Psoas muscle (tissue), 8 donors: ENCODE data around the gene DNAH9. TPM values are rescaled to one million over a fixed set of nuclear protein-coding genes. Genes with fewer than 3 reads are reported as not detected.
"Not testable (repeated sequence)": the region's sequence is repeated elsewhere in the genome, so short reads cannot be mapped to it uniquely, and the experiment has no call there.

Source experiments
- ATAC-seq, 4 donors: fragments of 200-7000 bp; cut with Tn5 transposase; one replicate each; pipeline ENCODE4 v1.9.1; 2020; ENCODE audit warnings: moderate library complexity in 3 of 4, mild to moderate bottlenecking in 2 of 4
- DNase-seq, 2 donors: peaks; one replicate each; pipeline ENCODE4 v3.0.0-alpha.2; 2020
- H3K27ac ChIP-seq: fragments of 200-600 bp; one replicate; pipeline ENCODE4 v1.8.0; 2022
- H3K27me3 ChIP-seq, 3 donors: fragments of 200-600 bp in 1 of 3; one replicate each; pipeline versions ENCODE4 v1.6.1 to v1.8.0; 2013 to 2022; ENCODE audit warnings: low read length in 2 of 3, mild to moderate bottlenecking in 2 of 3, moderate library complexity in 1 of 3; ENCODE audit not compliant: insufficient read depth in 3 of 3
- H3K36me3 ChIP-seq, 2 donors: fragments of 200-600 bp in 1 of 2; one replicate each; pipeline versions ENCODE4 v1.6.1 to v1.8.0; 2013 to 2022; ENCODE audit warnings: low read depth in 1 of 2, mild to moderate bottlenecking in 1 of 2, moderate library complexity in 1 of 2; ENCODE audit not compliant: insufficient read depth in 1 of 2
- H3K4me1 ChIP-seq: fragments of 200-600 bp; one replicate; pipeline ENCODE4 v1.8.0; 2022
- H3K4me3 ChIP-seq: fragments of 200-600 bp; one replicate; pipeline ENCODE4 v1.8.0; 2022; ENCODE audit warnings: mild to moderate bottlenecking
- H3K9me3 ChIP-seq: fragments of 200-600 bp; one replicate; pipeline ENCODE4 v1.8.0; 2022
- WGBS, 3 donors: extraction: QIAGEN DNeasy Blood & Tissue Kit; methylation state at CpG; one replicate each; pipeline versions ENCODE4 v1.1.6 to v1.1.7; 2013; 5-methylcytosine and 5-hydroxymethylcytosine counted together
- intact Hi-C, 2 donors: fragments of 100-400 bp; cut with DNase I; formaldehyde crosslinking; loops; one replicate each; pipeline versions ENCODE4 v1.11.0 to v1.14.2; 2022
- polyA plus RNA-seq, 3 donors: library from polyadenylated mRNA; stranded (reverse); fragments of 200-250 nt; gene quantifications; one replicate each; pipeline ENCODE4 v1.2.3, GENCODE V29; 2013
- total RNA-seq, 4 donors: library from RNA; stranded (reverse); fragmentation: NEBNext Ultra II Directional in 2 of 4; extraction: Animal tissue kit (Norgen Biotek cat#: 25700) in 2 of 4; gene quantifications; one replicate each; pipeline versions ENCODE4 v1.2.1 to v1.2.4, GENCODE V29; 2021 to 2023
- TF ChIP-seq, protein P1 (sequence below): fragments of 200-600 bp; IDR thresholded peaks from one replicate; pipeline ENCODE4 v1.8.0; 2022; ENCODE audit warnings: antibody characterized with exemption
- donor health status: healthy with polysubstance abuse.
- donor health status: DM: no; HTN: no; CAD: no; lungs with moderate emphysema.
- donor health status: Bipolar disorder and iron deficiency.
- donor health status: healthy.
- donor health status: DM: yes; HTN: yes; CAD: no.
- donor health status: DM: no; HTN: no; CAD: no.
- donor health status: DM: no; HTN: no; CAD: no.
- donor health status: DM: yes; HTN: yes; CAD: no.

The DNAH9 gene
- total and polyA plus RNA-seq, 7 donors: 0.01 to 0.05 TPM; not detected in 5

DNA sequence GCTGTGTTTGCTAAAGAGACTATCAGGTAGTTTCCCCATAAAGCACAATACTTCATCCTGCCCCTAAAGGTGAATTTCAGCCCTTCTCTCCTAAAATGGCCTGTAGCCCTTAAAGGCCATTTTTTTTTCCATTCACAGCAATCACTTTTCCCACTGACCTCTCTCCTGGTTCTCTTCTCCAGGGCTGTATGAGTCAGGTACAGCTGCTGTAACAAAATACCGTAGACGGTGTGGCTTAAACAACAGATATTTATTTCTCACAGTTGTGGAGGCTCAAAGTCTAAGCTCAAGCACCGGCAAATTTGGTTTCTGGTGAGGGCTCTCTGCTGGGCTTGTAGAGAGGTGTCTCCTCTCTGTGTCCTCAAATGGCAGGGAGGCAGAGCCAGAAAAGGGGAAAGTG lies 354.3 kb downstream of the DNAH9 start:
- intact Hi-C loops: no loop called here
- Histone ChIP-seq H3K4me1 (no peaks in the 10 kb centered on the region), H3K36me3 (peaks cover 0 to 4% of the 10 kb centered on the region in 2 donors), H3K27ac (no peak overlapping the region), H3K9me3 (peaks cover 29% of the 10 kb centered on the region), H3K4me3 (no peak overlapping the region), H3K27me3 (no peaks in the 10 kb centered on the region)
- DNase-seq (no peak), ATAC-seq (no peak)
- 97 to 98% (median 97%) methylated on average over 3 of the region's 3 CpGs for WGBS, 3 donors
- TF ChIP-seq, protein P1, sequence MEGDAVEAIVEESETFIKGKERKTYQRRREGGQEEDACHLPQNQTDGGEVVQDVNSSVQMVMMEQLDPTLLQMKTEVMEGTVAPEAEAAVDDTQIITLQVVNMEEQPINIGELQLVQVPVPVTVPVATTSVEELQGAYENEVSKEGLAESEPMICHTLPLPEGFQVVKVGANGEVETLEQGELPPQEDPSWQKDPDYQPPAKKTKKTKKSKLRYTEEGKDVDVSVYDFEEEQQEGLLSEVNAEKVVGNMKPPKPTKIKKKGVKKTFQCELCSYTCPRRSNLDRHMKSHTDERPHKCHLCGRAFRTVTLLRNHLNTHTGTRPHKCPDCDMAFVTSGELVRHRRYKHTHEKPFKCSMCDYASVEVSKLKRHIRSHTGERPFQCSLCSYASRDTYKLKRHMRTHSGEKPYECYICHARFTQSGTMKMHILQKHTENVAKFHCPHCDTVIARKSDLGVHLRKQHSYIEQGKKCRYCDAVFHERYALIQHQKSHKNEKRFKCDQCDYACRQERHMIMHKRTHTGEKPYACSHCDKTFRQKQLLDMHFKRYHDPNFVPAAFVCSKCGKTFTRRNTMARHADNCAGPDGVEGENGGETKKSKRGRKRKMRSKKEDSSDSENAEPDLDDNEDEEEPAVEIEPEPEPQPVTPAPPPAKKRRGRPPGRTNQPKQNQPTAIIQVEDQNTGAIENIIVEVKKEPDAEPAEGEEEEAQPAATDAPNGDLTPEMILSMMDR: no peak

DNA sequence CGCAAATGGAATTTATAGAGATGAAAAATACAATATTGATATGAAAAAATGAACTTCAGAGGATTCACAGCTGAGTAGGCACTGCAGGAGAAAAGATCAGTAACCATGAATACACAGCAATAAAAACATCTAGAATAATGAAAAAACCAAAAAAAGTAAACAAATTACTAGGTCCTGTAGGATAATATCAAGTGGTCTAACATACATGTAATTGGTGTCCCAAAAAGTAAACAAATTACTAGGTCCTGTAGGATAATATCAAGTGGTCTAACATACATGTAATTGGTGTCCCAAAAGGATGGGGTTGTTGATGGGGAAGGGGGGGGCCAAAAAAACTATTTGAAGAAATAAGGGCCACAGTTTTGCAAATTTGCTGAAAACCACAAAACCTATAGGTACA lies 355.7 kb downstream of the DNAH9 start:
- WGBS, 3 donors: 96 to 100% (median 97%) methylated on average over 1 of the region's 1 CpG
- no peak overlapping the region for H3K4me3 ChIP-seq
- H3K4me1 ChIP-seq: no peaks in the 10 kb centered on the region
- H3K36me3 ChIP-seq: peaks cover 4 to 6% of the 10 kb centered on the region in 2 donors
- no peak overlapping the region for H3K27ac ChIP-seq
- no peak for DNase-seq
- peaks cover 29% of the 10 kb centered on the region for H3K9me3 ChIP-seq
- H3K27me3 ChIP-seq: no peaks in the 10 kb centered on the region
- ATAC-seq: no peak
- intact Hi-C loops: no loop called here
- TF ChIP-seq, protein P1: no peak

DNA sequence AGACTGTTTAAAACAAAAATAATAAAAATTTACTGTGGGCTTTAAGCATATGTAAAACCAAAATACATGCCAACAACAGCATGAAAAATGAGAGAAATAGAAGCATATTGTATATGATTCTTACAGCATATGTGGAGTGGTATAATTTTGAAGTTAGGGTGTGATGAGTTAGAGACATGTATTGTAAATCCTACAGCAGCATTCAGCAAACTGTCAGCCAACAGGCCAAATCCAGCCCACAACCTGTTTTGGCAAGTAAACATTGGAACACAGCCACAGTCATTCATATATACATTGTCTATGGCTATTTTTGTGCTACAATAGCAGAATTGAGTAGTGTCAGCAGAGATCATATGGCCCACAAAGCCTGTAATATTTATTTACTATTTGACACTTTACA lies 356.7 kb downstream of the DNAH9 start:
- Histone ChIP-seq H3K27me3 (no peaks in the 10 kb centered on the region), H3K36me3 (peaks cover 4 to 6% of the 10 kb centered on the region in 2 donors), H3K4me3 (no peak overlapping the region), H3K27ac (no peak overlapping the region), H3K4me1 (no peaks in the 10 kb centered on the region), H3K9me3 (peaks cover 29% of the 10 kb centered on the region)
- TF ChIP-seq, protein P1: no peak
- ATAC-seq (no peak), DNase-seq (no peak)
- intact Hi-C loops: no loop called here

DNA sequence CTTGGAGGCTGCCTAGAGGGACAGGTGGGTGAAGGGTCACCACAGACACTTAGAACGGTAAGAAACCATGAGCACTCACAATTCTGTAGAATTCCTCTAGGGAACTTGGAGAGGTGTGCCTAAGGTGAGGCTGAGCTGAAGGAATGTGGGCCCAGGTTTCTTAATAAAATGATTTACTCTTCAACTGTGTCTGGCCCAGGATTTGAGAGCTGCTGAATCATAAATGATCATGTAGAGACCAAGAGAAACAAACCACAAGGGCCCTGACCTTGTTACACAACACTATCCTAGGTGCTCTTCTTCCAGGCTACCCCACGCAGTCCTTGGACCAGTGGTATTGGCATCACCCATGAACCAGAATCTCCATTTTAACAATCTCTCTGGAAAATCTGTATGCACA lies 371.3 kb downstream of the DNAH9 start:
- ATAC-seq (no peak), DNase-seq (no peak)
- TF ChIP-seq, protein P1: no peak
- Histone ChIP-seq H3K36me3 (no peaks in the 10 kb centered on the region), H3K27ac (no peak overlapping the region), H3K4me3 (no peak overlapping the region), H3K27me3 (no peaks in the 10 kb centered on the region), H3K9me3 (peaks cover 24% of the 10 kb centered on the region), H3K4me1 (no peaks in the 10 kb centered on the region)
- intact Hi-C loops: no loop called here
- 89 to 100% (median 98%) methylated on average over 2 of the region's 2 CpGs for WGBS, 3 donors

DNA sequence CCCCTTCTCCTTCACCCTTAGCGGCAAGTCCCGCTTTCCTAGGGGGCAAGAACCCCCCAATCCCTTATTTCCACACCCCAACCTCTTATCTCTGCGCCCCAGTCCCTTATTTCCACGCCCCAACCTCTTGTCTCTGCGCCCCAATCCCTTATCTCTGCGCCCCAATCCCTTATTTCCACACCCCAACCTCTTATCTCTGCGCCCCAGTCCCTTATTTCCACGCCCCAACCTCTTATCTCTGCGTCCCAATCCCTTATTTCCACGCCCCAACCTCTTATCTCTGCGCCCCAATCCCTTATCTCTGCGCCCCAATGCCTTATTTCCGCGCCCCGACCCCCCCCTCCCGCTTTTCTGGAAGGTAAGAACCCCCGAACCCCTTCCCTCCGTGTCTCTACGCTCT lies 374.5 kb downstream of the DNAH9 start:
- DNase-seq, H3K4me3 ChIP-seq, ATAC-seq, H3K4me1 ChIP-seq, H3K27ac ChIP-seq, H3K9me3 ChIP-seq, H3K27me3 ChIP-seq, intact Hi-C loops: not testable (repeated sequence)
- peaks cover 0 to 10% of the 10 kb centered on the region in 2 donors for H3K36me3 ChIP-seq
- WGBS, 3 donors: 95 to 97% (median 96%) methylated on average over 19 of the region's 19 CpGs
